ENCODE data around the gene GMPR2. TPM values are rescaled to one million over a fixed set of nuclear protein-coding genes. Genes with fewer than 3 reads are reported as not detected.
A peak's percentile ranks its signal among the peaks of the same experiment; 100 is the strongest.

GMPR2 gene
- total RNA-seq (44.9 TPM), polyA plus RNA-seq (63.1 TPM)

- 3% methylated on average over 38 of the region's 38 CpGs for WGBS
- Histone ChIP-seq H3K4me3 (ENCODE audit: low read depth, low read length) (peak within 1 kb of the TSS; percentile 92), H3K36me3 (ENCODE audit: insufficient read depth) (no peaks in the 10 kb centered on the region), H3K4me1 (ENCODE audit: insufficient read depth) (no peaks in the 10 kb centered on the region), H3K27ac (ENCODE audit: low read depth) (peak within 1 kb of the TSS; percentile 77)
- no peak for DNase-seq (ENCODE audit: extremely low spot score)
Measured at GRCh38 chr14:24232645-24233537, at the start of gene GMPR2. TSS of gene GMPR2 (plus strand) at chr14:24232929. CDS start at chr14:24233254, 325 bp downstream.

GRCh38 chr14:24183014-24183481, 49.7 kb upstream of the GMPR2 start:
- DNase-seq (ENCODE audit: extremely low spot score): no peak
- Histone ChIP-seq H3K4me3 (ENCODE audit: low read depth, low read length) (no peak overlapping the region), H3K27ac (ENCODE audit: low read depth) (no peak overlapping the region), H3K4me1 (ENCODE audit: insufficient read depth) (no peaks in the 10 kb centered on the region), H3K36me3 (ENCODE audit: insufficient read depth) (peaks cover 2% of the 10 kb centered on the region)
- 89% methylated on average over 15 of the region's 15 CpGs for WGBS

DNA sequence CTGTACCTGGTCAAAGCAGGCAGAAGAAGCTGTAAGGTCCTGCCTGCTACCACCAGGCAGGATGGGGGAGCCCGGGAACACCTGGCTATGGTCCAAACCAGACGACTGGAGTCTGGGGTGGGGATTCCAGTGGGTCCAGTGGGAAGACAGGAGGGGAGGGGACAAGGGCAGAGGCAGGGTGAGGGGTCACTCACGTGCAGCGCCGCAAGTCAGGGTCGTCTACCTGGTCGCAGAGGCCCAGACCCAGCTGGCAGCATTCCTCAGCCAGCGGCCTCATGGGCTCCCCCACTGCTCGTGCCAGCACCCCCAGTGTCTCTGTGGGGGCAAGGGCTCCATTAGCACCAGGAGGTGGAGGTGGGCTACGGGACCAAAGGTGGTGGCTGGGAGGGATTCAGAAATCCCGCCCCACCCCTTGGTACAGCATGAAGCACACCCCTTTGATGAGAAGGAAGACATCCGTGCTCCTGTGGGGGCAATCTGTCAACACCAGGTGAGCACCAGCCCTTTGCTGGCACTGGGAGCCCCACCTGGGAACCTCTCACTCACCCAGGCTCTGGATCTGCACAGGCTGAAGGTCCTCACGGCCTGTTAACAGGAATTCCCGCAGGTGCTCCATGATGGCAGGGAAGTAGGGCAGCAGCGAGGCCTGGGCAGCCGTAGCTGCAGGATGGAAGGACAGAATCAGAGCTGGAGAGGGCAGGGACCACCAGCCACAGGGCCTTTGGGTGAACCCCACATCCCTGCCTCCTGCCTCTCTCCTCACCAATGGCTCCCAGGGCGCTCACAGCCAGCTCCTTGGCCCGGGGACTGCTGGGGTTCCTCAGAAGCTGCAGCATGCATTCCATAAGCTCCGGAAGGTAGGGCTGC, 48.4 kb upstream of the GMPR2 start:
- DNase-seq (ENCODE audit: extremely low spot score): no peak
- H3K27ac ChIP-seq (ENCODE audit: low read depth): no peak overlapping the region
- no peak overlapping the region for H3K4me3 ChIP-seq (ENCODE audit: low read depth, low read length)
- 88% methylated on average over 19 of the region's 19 CpGs for WGBS
- no peaks in the 10 kb centered on the region for H3K4me1 ChIP-seq (ENCODE audit: insufficient read depth)
- peaks cover 2% of the 10 kb centered on the region for H3K36me3 ChIP-seq (ENCODE audit: insufficient read depth)

GRCh38 chr14:24185026-24185425, 47.7 kb upstream of the GMPR2 start:
- WGBS: 96% methylated on average over 7 of the region's 7 CpGs
- H3K36me3 ChIP-seq (ENCODE audit: insufficient read depth): peaks cover 2% of the 10 kb centered on the region
- DNase-seq (ENCODE audit: extremely low spot score): no peak
- H3K27ac ChIP-seq (ENCODE audit: low read depth): no peak overlapping the region
- H3K4me3 ChIP-seq (ENCODE audit: low read depth, low read length): no peak overlapping the region
- no peaks in the 10 kb centered on the region for H3K4me1 ChIP-seq (ENCODE audit: insufficient read depth)

GRCh38 chr14:24185741-24186140, 47.0 kb upstream of the GMPR2 start:
- H3K27ac ChIP-seq (ENCODE audit: low read depth): no peak overlapping the region
- no peak overlapping the region for H3K4me3 ChIP-seq (ENCODE audit: low read depth, low read length)
- H3K4me1 ChIP-seq (ENCODE audit: insufficient read depth): no peaks in the 10 kb centered on the region
- DNase-seq (ENCODE audit: extremely low spot score): no peak
- WGBS: 93% methylated on average over 11 of the region's 11 CpGs
- no peaks in the 10 kb centered on the region for H3K36me3 ChIP-seq (ENCODE audit: insufficient read depth)

DNA sequence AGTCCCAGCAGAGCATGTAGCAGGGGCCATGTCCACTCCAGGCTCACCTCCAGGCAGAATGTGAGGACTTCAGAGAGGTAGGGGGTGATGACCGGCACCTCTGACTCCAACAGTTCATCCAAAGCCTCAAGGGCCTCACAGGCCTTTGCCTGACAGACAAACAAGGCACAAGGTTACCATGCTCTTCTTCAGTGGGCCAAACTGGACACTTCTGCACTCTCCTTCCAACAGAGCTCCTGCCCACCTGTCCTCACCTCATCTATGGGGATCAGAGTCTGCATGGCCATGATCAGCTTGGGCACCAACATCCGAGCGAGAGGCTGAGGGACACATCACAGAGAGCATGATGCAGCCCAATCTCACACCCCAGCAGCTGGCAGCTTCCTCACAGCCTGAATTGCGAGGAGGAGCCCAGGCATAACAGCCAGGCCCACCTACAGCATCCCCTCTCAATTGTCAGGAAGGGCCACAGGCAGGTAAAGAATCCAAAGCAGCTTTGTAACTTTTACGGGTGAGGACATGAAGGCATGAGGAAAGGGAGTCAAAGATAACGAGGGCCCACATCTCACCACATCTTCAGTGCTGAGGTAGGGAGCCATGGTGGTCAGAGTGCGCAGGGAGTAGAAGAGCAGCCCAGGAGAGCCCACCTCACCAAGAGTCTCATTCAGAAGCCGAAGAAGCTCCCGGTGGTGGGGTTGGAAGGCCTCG, 45.7 kb upstream of the GMPR2 start:
- no peak for DNase-seq (ENCODE audit: extremely low spot score)
- no peaks in the 10 kb centered on the region for H3K36me3 ChIP-seq (ENCODE audit: insufficient read depth)
- no peaks in the 10 kb centered on the region for H3K4me1 ChIP-seq (ENCODE audit: insufficient read depth)
- 93% methylated on average over 10 of the region's 10 CpGs for WGBS
- H3K27ac ChIP-seq (ENCODE audit: low read depth): no peak overlapping the region
- no peak overlapping the region for H3K4me3 ChIP-seq (ENCODE audit: low read depth, low read length)

- Histone ChIP-seq H3K36me3 (ENCODE audit: insufficient read depth) (no peaks in the 10 kb centered on the region), H3K4me3 (ENCODE audit: low read depth, low read length) (no peak overlapping the region), H3K27ac (ENCODE audit: low read depth) (no peak overlapping the region), H3K4me1 (ENCODE audit: insufficient read depth) (no peaks in the 10 kb centered on the region)
- 88% methylated on average over 2 of the region's 2 CpGs for WGBS
- no peak for DNase-seq (ENCODE audit: extremely low spot score)
Measured at GRCh38 chr14:24187539-24187915, 45.2 kb upstream of the GMPR2 start.

GRCh38 chr14:24188251-24189058, 44.3 kb upstream of the GMPR2 start, which contains the start of gene IPO4:
TSS of gene IPO4 (minus strand) at chr14:24188816. CDS start at chr14:24188787, 29 bp downstream.
- WGBS: under 1% methylated on average over 65 of the region's 65 CpGs
- Histone ChIP-seq H3K36me3 (ENCODE audit: insufficient read depth) (no peaks in the 10 kb centered on the region), H3K4me1 (ENCODE audit: insufficient read depth) (no peaks in the 10 kb centered on the region), H3K4me3 (ENCODE audit: low read depth, low read length) (peak within 1 kb of the TSS; percentile 62), H3K27ac (ENCODE audit: low read depth) (peak within 1 kb of the TSS; percentile 16)
- peak; percentile 92 for DNase-seq (ENCODE audit: extremely low spot score)

DNA sequence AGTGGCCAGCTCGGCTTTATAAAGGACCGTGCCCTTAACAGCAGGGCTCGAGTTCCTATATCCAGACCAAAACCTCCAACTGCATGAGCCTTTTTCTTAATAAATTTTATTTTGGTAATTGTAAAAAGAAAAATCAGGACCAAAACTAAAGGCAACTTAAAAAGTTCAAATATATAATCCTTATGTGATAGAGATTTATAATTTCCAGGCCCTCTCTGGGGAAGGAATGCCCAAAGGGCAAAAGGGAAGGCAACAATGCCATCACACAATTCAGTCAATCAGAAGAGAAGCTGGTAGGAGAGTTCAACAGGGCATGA, 43.7 kb upstream of the GMPR2 start:
- no peaks in the 10 kb centered on the region for H3K4me1 ChIP-seq (ENCODE audit: insufficient read depth)
- no peak overlapping the region for H3K27ac ChIP-seq (ENCODE audit: low read depth)
- no peak overlapping the region for H3K4me3 ChIP-seq (ENCODE audit: low read depth, low read length)
- 2% methylated on average over 3 of the region's 3 CpGs for WGBS
- DNase-seq (ENCODE audit: extremely low spot score): no peak
- H3K36me3 ChIP-seq (ENCODE audit: insufficient read depth): no peaks in the 10 kb centered on the region

GRCh38 chr14:24189460-24189859, 43.3 kb upstream of the GMPR2 start:
- Histone ChIP-seq H3K4me1 (ENCODE audit: insufficient read depth) (no peaks in the 10 kb centered on the region), H3K36me3 (ENCODE audit: insufficient read depth) (no peaks in the 10 kb centered on the region), H3K27ac (ENCODE audit: low read depth) (no peak overlapping the region), H3K4me3 (ENCODE audit: low read depth, low read length) (no peak overlapping the region)
- DNase-seq (ENCODE audit: extremely low spot score): no peak
- WGBS: 94% methylated on average over 9 of the region's 9 CpGs

DNA sequence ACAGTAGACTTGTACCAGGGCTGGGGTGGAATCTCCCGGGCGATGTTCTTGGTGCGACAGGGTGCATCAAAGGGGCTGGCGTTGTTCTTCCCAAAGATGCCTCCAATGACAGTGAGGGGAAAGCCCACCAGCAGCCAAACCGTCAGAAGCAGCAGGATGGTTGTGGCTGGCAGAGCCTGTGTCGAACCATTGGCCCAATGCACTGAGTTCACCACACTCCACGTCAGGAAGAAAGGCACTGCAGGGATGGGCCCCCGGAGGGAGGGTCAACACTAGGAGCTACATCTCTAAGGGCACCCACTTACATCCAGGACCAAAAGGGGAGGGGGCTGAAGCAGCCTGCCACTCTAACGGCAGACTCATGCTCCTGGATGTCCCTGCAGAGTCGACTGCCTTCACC, 42.3 kb upstream of the GMPR2 start:
- H3K27ac ChIP-seq (ENCODE audit: low read depth): no peak overlapping the region
- DNase-seq (ENCODE audit: extremely low spot score): no peak
- no peak overlapping the region for H3K4me3 ChIP-seq (ENCODE audit: low read depth, low read length)
- WGBS: 92% methylated on average over 10 of the region's 10 CpGs
- no peaks in the 10 kb centered on the region for H3K4me1 ChIP-seq (ENCODE audit: insufficient read depth)
- no peaks in the 10 kb centered on the region for H3K36me3 ChIP-seq (ENCODE audit: insufficient read depth)

DNA sequence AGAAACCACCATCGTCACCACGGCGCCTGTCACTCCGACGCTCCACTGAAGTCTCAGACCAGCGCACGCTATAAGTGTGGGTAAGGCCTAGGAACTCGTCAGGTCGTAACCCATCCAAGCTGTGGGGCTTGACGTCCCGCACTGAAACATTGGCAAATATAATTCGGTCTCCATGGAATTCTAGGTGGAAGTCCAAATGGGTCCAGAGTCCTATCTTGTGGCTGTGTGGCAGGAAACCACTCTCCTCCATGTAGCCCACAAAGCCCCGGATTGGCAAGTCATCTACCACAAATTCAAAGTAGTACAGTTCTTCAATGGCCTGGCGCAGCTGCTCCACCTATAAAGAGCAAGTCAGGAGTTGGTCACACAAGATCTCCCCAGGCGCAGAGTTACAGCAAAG, 39.8 kb upstream of the GMPR2 start:
- 97% methylated on average over 15 of the region's 15 CpGs for WGBS

More for the DNA sequence above, 39.8 kb upstream of the GMPR2 start:
- H3K27ac ChIP-seq (ENCODE audit: low read depth): no peak overlapping the region
- H3K36me3 ChIP-seq (ENCODE audit: insufficient read depth): no peaks in the 10 kb centered on the region
- DNase-seq (ENCODE audit: extremely low spot score): no peak
- H3K4me3 ChIP-seq (ENCODE audit: low read depth, low read length): no peak overlapping the region
- H3K4me1 ChIP-seq (ENCODE audit: insufficient read depth): peaks cover 1% of the 10 kb centered on the region

All from urinary bladder (tissue), 4 donors.